ENCODE results near the gene NFKBIE.

Gene NFKBIE

DNA sequence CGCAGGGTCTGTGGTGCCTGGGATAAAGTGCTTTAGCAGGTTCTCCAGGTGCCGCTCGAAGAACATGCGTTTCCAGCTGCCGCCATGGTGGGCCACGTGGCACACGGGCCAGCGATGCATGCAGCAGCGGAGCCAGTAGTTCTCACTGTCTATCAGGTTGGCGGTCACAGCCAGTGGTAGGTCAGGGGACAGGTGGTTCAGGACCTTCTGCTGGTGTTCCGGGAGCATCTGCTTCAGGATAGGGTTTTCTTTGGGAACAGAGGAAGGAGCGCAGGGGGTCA is 20.9 kb upstream of the NFKBIE start:
- Mint-ChIP-seq H3K4me3 (no peak overlapping the region), H3K27ac (no peak overlapping the region), H3K36me3 (ENCODE audit: low read depth) (no peaks in the 10 kb centered on the region), H3K27me3 (peaks cover 65% of the 10 kb centered on the region), H3K4me1 (ENCODE audit: low read depth) (peaks cover 16% of the 10 kb centered on the region), H3K9me3 (no peaks in the 10 kb centered on the region)
- intact Hi-C loops (cut with micrococcal nuclease): no loop called here

GRCh38 chr6:44285552-44286284 is 20.4 kb upstream of the NFKBIE start:
- Mint-ChIP-seq H3K27ac (no peak overlapping the region), H3K4me3 (no peak overlapping the region), H3K4me1 (ENCODE audit: low read depth) (peaks cover 16% of the 10 kb centered on the region), H3K9me3 (no peaks in the 10 kb centered on the region), H3K27me3 (peaks cover 63% of the 10 kb centered on the region), H3K36me3 (ENCODE audit: low read depth) (no peaks in the 10 kb centered on the region)
- intact Hi-C loops (cut with micrococcal nuclease): no loop called here

- intact Hi-C loops (cut with micrococcal nuclease): no loop called here
- Mint-ChIP-seq H3K4me3 (no peak overlapping the region), H3K27ac (no peak overlapping the region), H3K36me3 (ENCODE audit: low read depth) (no peaks in the 10 kb centered on the region), H3K9me3 (no peaks in the 10 kb centered on the region), H3K4me1 (ENCODE audit: low read depth) (peaks cover 18% of the 10 kb centered on the region), H3K27me3 (peaks cover 63% of the 10 kb centered on the region)
Observed at GRCh38 chr6:44284867-44285266, 19.5 kb upstream of the NFKBIE start.

DNA sequence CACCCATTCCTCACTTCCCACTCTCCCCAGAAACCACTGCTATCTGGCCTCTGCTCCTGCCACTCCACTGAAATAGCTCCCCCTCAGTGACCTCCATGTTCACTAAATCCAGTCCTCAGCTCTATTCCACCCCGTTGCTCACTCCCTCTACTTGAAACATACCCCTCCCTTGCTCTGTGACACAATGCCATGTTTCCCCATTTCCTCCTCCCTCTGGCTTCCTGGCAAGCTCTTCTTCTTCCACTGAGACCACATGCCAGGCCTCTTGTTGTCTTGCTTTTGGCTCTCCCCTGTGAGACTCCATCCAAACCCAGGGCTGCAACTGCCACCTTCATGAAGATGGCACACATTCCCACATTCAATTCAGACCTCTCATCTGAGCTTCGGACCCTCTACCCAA is 18.8 kb upstream of the NFKBIE start:
- no peak overlapping the region for H3K27ac Mint-ChIP-seq
- no peaks in the 10 kb centered on the region for H3K36me3 Mint-ChIP-seq (ENCODE audit: low read depth)
- peaks cover 63% of the 10 kb centered on the region for H3K27me3 Mint-ChIP-seq
- H3K4me1 Mint-ChIP-seq (ENCODE audit: low read depth): peaks cover 26% of the 10 kb centered on the region
- no peaks in the 10 kb centered on the region for H3K9me3 Mint-ChIP-seq
- H3K4me3 Mint-ChIP-seq: no peak overlapping the region
- intact Hi-C loops (cut with micrococcal nuclease): no loop called here

GRCh38 chr6:44278774-44279697 is 13.7 kb upstream of the NFKBIE start:
- H3K27me3 Mint-ChIP-seq: peaks cover 76% of the 10 kb centered on the region
- no peaks in the 10 kb centered on the region for H3K9me3 Mint-ChIP-seq

GRCh38 chr6:44278315-44278714 is 13.0 kb upstream of the NFKBIE start:
- Mint-ChIP-seq H3K36me3 (ENCODE audit: low read depth) (no peaks in the 10 kb centered on the region), H3K9me3 (no peaks in the 10 kb centered on the region), H3K4me3 (no peak overlapping the region), H3K27ac (no peak overlapping the region), H3K4me1 (ENCODE audit: low read depth) (peaks cover 16% of the 10 kb centered on the region), H3K27me3 (peaks cover 72% of the 10 kb centered on the region)
- intact Hi-C loops (cut with micrococcal nuclease): no loop called here

More at GRCh38 chr6:44278774-44279697, 13.7 kb upstream of the NFKBIE start:
- intact Hi-C loops (cut with micrococcal nuclease): no loop called here
- H3K4me1 Mint-ChIP-seq (ENCODE audit: low read depth): peaks cover 24% of the 10 kb centered on the region
- H3K27ac Mint-ChIP-seq: peak overlapping the region; percentile 10
- no peaks in the 10 kb centered on the region for H3K36me3 Mint-ChIP-seq (ENCODE audit: low read depth)
- no peak overlapping the region for H3K4me3 Mint-ChIP-seq

DNA sequence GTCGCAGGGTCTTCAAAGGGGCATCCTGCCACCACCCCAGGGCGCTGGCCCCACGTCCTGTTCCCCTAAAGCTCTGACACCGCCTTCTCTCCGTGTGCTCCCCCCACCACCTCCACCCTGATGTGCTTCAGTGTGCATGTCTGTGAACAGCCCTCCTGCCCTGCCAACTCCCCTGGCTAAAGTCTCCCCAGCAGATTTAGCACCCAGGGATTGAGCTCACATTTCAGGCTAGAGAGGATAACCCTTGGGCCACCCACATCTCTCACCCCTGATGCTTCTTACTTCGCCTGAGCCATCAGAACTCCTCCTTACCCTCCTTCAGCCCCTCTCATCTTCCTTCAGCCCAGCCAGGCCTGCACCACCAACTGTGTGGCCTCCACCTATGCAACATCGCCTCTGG is 12.4 kb upstream of the NFKBIE start:
- Mint-ChIP-seq H3K4me3 (no peak overlapping the region), H3K36me3 (ENCODE audit: low read depth) (no peaks in the 10 kb centered on the region), H3K27ac (no peak overlapping the region), H3K9me3 (no peaks in the 10 kb centered on the region), H3K27me3 (peaks cover 72% of the 10 kb centered on the region), H3K4me1 (ENCODE audit: low read depth) (peaks cover 16% of the 10 kb centered on the region)
- intact Hi-C loops (cut with micrococcal nuclease): no loop called here

GRCh38 chr6:44276667-44277640 is 11.6 kb upstream of the NFKBIE start:
- H3K9me3 Mint-ChIP-seq: no peaks in the 10 kb centered on the region
- intact Hi-C loops (cut with micrococcal nuclease): no loop called here
- H3K4me3 Mint-ChIP-seq: no peak overlapping the region
- peaks cover 74% of the 10 kb centered on the region for H3K27me3 Mint-ChIP-seq
- H3K27ac Mint-ChIP-seq: no peak overlapping the region
- H3K36me3 Mint-ChIP-seq (ENCODE audit: low read depth): no peaks in the 10 kb centered on the region
- H3K4me1 Mint-ChIP-seq (ENCODE audit: low read depth): peaks cover 16% of the 10 kb centered on the region

- Mint-ChIP-seq H3K9me3 (no peaks in the 10 kb centered on the region), H3K27me3 (peaks cover 82% of the 10 kb centered on the region), H3K36me3 (ENCODE audit: low read depth) (no peaks in the 10 kb centered on the region), H3K27ac (no peak overlapping the region), H3K4me3 (peak overlapping the region; percentile 10), H3K4me1 (ENCODE audit: low read depth) (peaks cover 16% of the 10 kb centered on the region)
- intact Hi-C loops (cut with micrococcal nuclease): no loop called here
Observed at GRCh38 chr6:44275749-44276648, 10.6 kb upstream of the NFKBIE start.

DNA sequence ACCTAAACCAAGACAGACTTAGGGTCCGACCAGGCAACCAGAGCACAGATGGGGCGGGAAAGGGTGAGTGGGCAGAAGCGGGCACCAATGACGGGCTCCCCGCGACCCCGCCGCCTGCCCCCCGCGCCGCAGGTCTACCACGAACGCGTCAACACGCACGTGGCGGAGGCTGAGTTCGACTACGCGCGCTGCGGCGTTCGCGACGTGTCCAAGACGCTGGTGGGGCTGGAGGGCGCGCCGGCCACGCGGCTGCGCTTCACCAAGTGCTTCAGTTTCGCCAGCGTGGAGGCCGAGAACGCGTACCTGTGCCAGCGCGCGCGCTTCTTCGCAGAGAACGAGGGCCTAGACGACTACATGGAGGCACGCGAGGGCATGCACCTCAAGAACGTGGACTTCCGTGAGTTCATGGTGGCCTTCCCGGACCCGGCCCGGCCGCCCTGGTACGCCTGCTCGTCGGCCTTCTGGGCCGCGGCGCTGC is 10.0 kb upstream of the NFKBIE start:
- H3K27me3 Mint-ChIP-seq: peaks cover 80% of the 10 kb centered on the region
- H3K9me3 Mint-ChIP-seq: no peaks in the 10 kb centered on the region
- no peaks in the 10 kb centered on the region for H3K36me3 Mint-ChIP-seq (ENCODE audit: low read depth)
- no peak overlapping the region for H3K4me3 Mint-ChIP-seq
- intact Hi-C loops (cut with micrococcal nuclease): no loop called here
- H3K4me1 Mint-ChIP-seq (ENCODE audit: low read depth): peaks cover 16% of the 10 kb centered on the region
- no peak overlapping the region for H3K27ac Mint-ChIP-seq

GRCh38 chr6:44273617-44274016 is 8.3 kb upstream of the NFKBIE start:
- Mint-ChIP-seq H3K4me3 (no peak overlapping the region), H3K9me3 (no peaks in the 10 kb centered on the region), H3K4me1 (ENCODE audit: low read depth) (peaks cover 12% of the 10 kb centered on the region), H3K27me3 (peaks cover 83% of the 10 kb centered on the region), H3K27ac (no peak overlapping the region), H3K36me3 (ENCODE audit: low read depth) (no peaks in the 10 kb centered on the region)
- intact Hi-C loops (cut with micrococcal nuclease): no loop called here

DNA sequence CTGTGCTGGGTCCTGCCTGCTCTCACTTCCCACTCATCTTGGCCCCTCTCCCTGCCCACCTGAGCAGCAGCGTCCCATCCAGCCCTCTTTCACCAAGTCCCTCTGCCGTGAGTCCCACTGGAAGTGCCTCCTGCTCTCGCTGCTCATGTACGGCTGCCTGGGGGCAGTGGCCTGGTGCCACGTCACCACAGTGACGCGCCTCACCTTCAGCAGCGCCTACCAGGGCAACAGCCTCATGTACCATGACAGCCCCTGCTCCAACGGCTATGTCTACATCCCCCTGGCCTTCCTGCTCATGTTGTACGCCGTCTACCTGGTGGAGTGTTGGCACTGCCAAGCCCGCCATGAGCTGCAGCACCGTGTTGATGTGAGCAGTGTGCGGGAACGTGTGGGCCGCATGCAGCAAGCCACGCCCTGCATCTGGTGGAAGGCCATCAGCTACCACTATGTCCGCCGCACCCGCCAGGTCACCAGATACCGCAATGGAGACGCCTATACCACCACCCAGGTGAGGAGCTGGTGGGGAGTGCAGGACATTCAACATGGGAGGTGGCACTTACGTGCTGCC is 7.7 kb upstream of the NFKBIE start:
- intact Hi-C loops (cut with micrococcal nuclease): no loop called here
- H3K36me3 Mint-ChIP-seq (ENCODE audit: low read depth): no peaks in the 10 kb centered on the region
- H3K4me3 Mint-ChIP-seq: no peak overlapping the region
- no peak overlapping the region for H3K27ac Mint-ChIP-seq
- H3K9me3 Mint-ChIP-seq: no peaks in the 10 kb centered on the region
- H3K27me3 Mint-ChIP-seq: peaks cover 84% of the 10 kb centered on the region
- peaks cover 11% of the 10 kb centered on the region for H3K4me1 Mint-ChIP-seq (ENCODE audit: low read depth)

- H3K4me3 Mint-ChIP-seq: no peak overlapping the region
- H3K36me3 Mint-ChIP-seq (ENCODE audit: low read depth): no peaks in the 10 kb centered on the region
- H3K27ac Mint-ChIP-seq: no peak overlapping the region
- H3K27me3 Mint-ChIP-seq: peaks cover 79% of the 10 kb centered on the region
- peaks cover 11% of the 10 kb centered on the region for H3K4me1 Mint-ChIP-seq (ENCODE audit: low read depth)
- H3K9me3 Mint-ChIP-seq: no peaks in the 10 kb centered on the region
- intact Hi-C loops (cut with micrococcal nuclease): no loop called here
Observed at GRCh38 chr6:44272529-44272928, 7.2 kb upstream of the NFKBIE start.

Measured in dendritic cell treated with granulocyte-macrophage colony-stimulating factor and Interleukin-4, amounts not matched to agents 40 ng/mL and 50 ng/mL, for 4 days (primary cell).